Hematopoietic multipotent progenitor cell treated with erythropoietin and hydrocortisone succinate and interleukin-3 and kit ligand, for 17 days (in vitro differentiated cells): ENCODE results near the gene C1S.

Source experiments
- DNase-seq: peaks from one replicate; pipeline ENCODE4 v3.0.0-alpha.2; 2015; ENCODE audit warnings: low spot score

Gene C1S

DNA sequence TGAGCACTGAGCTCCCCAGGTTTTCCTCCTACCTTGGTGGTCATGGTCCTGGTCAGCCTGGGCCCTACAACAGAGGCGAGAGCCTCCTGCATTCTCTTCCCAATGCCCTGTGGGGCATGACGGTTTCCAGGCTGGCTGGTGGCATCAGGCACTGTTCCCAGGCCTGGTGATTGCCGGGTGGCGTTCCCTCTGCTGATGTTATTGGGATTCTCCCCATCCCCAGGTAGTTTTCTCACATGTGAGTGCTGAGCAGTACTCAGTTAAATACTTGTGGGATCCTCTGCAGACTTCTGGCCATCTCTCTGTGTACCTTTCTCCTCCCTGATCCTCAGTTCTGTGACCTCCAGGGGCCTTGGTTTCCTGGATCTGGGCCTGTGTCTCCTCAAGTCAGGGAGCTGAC, 16.0 kb downstream of the C1S start:
- no peak for DNase-seq

DNA sequence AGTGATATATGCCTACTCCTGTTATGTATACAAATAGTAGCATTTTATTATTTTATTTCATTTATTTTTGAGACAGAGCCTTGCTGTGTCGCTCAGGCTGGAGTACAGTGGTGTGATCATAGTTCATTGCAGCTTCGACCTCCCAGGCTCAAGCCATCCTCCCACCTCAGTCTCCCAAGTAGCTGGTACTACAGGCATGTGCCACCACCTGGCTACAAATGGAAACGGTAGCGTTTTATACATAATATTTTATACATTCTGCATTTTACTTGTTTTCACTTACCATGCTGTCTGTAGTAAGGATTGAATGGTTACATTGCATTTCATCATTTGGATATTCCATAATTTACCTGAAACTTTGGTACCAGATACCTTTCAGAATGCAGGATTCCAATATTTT, 17.6 kb downstream of the C1S start:
- no peak for DNase-seq

- DNase-seq = no peak
Measured at GRCh38 chr12:7079826-7080125, 19.3 kb downstream of the C1S start.

- DNase-seq = no peak
Measured at GRCh38 chr12:7081037-7081436, 20.5 kb downstream of the C1S start.

DNA sequence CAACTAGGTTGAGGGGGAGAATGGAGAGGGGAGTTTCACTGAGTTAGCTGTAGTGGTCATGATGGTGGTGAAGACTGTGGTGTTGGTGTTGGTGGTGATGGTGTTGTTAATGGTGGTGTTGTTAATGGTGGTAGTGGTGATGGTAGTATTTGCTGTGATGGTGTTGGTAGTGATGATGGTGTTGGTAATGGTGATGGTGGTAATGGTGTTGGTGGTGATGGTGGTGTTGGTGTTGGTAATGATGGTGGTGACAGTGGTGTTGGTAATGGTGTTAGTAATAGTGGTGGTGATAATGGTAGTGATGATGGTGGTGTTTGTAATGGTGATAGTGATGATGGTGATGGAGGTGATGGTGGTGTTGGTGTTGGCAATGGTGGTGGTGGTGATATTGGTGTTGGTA, 22.6 kb downstream of the C1S start:
- no peak for DNase-seq

DNA sequence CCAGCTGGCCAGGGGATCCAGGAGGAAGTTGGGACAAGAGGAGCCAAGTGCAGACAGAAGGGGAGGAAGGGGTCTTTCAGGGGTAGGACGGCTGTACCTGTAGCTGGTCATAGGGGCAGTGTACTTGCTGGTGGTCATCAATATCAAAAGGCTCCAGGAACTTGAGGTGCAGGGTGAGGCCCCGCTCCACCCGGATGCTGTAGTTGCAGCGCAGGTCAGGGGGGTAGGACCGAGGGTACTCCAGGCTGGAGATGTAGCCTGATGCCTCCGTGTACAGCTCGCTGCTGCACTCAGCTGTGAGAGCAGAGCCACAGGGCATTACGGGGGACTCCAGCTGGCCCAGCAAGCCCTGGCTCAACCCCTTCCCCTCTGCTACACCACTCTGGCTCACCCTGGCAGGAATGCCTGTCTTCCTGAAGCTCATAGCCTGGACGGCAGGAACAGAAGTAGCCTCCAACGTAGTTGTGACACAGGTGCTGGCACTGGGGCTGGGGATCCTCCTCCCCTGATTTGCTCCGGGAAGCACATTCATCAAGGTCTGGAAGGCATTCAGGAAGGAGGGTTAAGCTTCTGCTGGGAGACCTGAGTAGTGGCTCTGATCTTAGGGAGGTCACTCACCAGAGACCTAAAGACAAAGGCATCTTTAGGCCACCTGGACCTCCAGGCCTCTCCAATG, 28.8 kb downstream of the C1S start:
- DNase-seq = no peak

DNA sequence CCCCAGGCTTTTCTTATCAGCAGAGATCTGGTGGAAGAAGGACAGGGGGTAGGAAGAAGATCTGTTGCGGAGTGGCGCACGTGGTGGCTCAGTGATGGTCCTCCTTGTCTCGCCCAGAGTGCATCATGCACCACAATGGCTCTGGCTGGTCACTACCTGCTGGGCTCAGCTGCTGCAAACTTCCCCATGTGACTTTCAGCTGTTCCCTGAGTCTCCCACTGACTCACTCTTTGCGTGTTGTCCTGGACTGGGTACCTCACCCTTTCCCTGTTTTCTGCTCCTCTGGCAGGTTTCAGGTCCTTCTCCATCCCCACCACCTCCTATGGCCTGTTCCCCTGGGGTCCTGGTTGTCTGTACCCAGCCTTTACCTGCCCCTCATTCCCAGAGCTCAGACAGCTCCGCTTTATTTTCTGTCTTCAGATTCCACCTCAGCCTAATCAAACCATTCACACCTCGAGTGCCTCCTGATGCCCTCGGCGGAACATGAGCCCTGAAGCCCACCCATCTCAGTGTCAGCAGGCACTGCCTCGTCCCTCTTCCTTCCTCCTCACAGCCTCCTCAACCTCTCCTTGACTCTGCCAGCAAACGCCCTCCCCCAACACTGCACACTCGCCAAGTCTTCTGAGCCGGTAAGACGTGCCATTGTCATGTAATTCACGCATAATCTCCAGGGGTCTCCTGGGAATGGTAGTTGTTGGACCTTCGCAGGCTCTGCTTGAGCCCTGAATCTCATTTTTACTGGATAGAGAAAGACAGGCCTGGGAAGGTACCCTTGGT, 29.9 kb downstream of the C1S start:
- DNase-seq = no peak

- DNase-seq = no peak
Measured at GRCh38 chr12:7091171-7091570, 30.7 kb downstream of the C1S start.

- no peak for DNase-seq
Measured at GRCh38 chr12:7091660-7092228, 31.2 kb downstream of the C1S start.

DNA sequence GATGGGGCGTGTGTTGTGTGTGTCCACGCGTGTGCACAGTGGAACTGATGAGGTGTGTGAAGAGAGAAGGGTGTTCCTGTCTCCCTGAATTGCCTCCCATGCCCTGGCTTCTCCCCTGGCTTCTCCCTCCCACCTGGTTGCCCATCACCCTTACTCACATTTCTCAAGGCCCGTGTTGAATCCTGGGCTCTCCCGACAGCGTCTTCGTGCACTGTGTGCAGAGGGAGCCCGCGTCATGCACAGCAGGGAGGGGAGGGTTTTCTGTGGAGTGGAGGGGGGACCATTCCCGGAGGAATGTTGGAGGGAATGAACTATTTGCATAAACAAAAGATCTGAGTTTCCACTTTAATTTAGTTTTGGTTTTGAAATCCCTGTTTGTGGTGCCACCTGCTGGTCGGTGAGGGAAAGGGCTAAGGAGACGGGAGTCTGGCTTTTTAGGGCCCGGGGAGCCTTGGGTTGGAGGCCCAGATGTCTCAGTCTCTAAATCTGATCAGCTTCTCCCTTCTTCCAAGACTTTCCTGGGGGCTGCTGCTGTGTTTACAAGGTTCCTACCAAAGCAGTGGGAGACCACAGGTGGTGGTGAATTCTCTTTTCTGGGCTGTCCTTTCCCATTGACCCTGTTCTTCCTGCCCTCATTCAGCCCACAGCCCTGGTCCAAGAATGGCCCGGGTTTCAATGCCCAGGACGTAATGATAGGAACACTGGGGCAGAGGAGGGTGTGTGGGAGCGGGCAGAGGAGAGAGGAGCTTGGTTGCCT, 31.9 kb downstream of the C1S start, which contains the start of gene C1R:
Gene C1R, minus strand, starts transcription at position 217 of the 757 bp plus-strand sequence. Its CDS starts 57 bp downstream, at position 160.
- DNase-seq = peak; percentile 73

GRCh38 chr12:7092986-7093460, 32.5 kb downstream of the C1S start:
- DNase-seq = no peak

- no peak for DNase-seq
Measured at GRCh38 chr12:7093486-7093885, 33.0 kb downstream of the C1S start.

GRCh38 chr12:7093892-7094291, 33.4 kb downstream of the C1S start:
- DNase-seq = no peak

GRCh38 chr12:7096006-7096932, 35.8 kb downstream of the C1S start:
- no peak for DNase-seq

DNA sequence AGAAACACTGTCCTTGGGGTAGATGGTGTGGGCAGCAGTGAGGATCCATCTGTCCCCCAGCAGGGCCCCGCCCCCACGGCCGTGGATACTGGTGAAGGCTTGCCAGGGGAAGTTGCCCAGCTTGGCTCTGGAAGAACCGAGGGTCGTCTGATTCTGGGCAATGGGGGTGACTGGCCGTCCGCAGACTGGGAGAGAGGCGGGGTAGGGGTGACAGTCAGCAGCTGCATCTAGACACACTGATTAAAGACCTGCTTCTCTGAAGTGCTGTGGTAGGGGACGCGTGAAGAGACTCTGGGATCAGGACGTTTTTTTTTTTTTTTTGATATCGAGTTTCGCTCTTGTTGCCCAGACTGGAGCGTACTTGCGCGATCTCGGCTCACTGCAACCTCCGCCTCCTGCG, 36.5 kb downstream of the C1S start:
- no peak for DNase-seq

GRCh38 chr12:7099290-7099996, 38.9 kb downstream of the C1S start:
- no peak for DNase-seq

DNA sequence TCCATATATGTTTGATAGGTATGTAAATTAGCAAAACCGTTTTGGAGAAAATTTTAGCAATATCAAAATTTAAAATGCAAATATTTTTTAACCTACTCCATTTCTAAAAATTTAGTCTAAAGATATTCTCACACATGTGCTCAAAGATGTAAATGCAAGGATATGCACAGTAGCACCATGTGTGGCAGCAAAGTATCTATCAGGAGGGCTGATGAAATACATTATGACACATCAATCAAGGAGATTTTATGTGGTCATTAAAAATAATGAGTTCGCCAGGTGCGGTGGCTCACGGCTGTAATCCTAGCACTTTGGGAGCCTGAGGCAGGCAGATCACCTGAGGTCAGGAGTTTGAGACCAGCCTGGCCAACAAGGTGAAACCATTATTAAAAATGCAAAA, 39.7 kb downstream of the C1S start:
- DNase-seq = no peak

DNA sequence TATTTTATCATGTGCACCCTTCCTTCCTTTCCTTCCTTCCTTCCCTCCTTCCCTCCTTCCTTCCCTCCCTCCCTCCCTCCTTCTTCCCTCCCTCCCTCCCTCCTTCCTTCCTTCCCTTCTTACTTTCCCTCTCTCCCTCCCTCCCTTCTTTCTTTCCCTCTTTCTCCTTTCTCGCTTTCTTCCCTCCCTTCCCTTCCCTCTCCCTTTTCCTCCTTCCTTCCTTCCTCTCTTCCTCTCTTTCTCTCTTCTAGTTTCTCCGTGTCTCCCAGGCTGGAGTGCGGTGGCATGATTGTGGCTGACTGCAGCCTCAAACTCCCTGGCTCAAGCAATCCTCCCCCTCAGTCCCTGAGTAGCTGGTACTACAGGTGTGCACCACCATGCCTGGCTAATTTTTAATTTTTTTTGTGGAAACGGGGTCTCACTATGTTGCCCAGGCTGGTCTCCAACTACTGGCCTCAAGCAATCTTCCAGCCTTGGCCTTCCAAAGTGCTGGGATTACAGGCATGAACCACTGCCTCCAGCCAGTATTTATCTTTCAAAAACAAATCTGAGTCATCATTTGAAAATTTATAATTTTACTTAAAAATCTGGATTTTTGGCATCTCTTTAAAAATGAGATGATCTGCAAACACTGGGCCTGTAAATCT, 40.7 kb downstream of the C1S start:
- no peak for DNase-seq

DNA sequence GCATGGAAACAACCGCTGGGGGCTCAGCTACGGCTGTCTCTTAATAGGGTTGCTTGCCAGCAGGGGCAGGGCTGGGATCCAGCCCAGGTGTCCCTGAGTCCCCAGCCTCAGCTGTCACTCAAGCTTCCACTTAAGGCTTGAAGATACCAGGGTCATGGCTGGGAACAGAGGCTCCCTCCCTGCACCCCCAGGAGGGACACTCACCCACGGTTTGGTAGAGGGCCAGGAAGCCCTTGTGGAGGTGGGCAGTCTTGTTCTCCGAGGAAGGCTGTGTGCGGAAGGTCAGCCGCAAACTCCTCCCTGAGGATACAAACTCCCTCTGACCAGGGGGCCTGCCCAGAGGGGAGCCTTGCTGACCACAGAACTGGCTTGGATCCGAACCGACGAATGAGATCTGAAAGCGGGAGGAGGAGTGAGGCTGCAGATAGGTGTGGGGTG, 41.2 kb downstream of the C1S start:
- no peak for DNase-seq

DNA sequence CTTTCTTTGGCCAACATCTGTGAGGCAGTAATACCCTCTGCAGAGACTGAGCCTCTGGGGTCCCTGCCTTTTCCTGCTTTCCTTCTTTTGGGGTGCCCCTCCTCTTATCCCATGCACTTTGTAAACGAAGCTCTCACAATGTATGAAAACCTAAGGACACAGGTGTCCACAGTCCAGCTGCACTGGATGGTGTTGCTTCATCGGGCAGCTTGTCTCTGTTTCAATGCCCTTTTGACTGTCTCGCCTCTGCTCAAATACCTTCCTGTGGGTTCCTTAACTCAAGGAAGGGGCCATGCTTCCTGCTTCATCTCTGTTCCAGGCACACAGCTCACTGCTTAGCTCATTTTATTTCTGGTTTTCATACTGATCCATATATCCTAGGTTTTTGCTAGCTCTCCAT, 42.1 kb downstream of the C1S start:
- DNase-seq = no peak
